Measurements from ENCODE around the gene UBP1.

DNA sequence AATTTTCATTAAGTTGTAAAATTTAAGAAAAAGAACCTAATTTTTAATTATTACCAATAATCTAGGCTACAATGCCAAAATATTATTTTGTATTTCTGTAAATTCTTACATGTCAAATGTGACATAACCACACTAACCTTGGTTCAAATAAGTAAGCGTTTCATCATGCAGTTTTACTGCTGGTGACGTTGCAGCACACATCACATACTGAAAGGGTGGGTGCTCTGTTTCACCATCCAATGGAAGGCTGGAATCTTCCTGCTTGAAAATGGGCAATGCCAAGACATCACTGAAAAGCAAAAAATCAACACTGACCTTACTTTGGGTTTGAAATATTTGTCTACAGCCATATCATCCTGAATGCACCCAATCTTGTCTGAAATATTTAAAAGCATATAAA, 14.8 kb downstream of the UBP1 start:
- TF ChIP-seq, protein P1, sequence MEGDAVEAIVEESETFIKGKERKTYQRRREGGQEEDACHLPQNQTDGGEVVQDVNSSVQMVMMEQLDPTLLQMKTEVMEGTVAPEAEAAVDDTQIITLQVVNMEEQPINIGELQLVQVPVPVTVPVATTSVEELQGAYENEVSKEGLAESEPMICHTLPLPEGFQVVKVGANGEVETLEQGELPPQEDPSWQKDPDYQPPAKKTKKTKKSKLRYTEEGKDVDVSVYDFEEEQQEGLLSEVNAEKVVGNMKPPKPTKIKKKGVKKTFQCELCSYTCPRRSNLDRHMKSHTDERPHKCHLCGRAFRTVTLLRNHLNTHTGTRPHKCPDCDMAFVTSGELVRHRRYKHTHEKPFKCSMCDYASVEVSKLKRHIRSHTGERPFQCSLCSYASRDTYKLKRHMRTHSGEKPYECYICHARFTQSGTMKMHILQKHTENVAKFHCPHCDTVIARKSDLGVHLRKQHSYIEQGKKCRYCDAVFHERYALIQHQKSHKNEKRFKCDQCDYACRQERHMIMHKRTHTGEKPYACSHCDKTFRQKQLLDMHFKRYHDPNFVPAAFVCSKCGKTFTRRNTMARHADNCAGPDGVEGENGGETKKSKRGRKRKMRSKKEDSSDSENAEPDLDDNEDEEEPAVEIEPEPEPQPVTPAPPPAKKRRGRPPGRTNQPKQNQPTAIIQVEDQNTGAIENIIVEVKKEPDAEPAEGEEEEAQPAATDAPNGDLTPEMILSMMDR (IDR thresholded peaks at IDR 0.05) = no peak
- TF ChIP-seq POLR2A (IDR thresholded peaks at IDR 0.05) (no peak), EP300 (IDR thresholded peaks at IDR 0.05) (no peak), POLR2AphosphoS5 (IDR thresholded peaks at IDR 0.05) (no peak)

Data from upper lobe of left lung (tissue), 4 donors.